ENCODE measurements around the gene BRICD5. TPM values are rescaled to one million over a fixed set of nuclear protein-coding genes. Genes with fewer than 3 reads are reported as not detected.

The BRICD5 gene
- total and polyA plus RNA-seq, 2 of the 13 experiments (the other 11 are each of a cell fraction or from before 2014, with no cell fraction given): 1.6 to 5.8 TPM

DNA sequence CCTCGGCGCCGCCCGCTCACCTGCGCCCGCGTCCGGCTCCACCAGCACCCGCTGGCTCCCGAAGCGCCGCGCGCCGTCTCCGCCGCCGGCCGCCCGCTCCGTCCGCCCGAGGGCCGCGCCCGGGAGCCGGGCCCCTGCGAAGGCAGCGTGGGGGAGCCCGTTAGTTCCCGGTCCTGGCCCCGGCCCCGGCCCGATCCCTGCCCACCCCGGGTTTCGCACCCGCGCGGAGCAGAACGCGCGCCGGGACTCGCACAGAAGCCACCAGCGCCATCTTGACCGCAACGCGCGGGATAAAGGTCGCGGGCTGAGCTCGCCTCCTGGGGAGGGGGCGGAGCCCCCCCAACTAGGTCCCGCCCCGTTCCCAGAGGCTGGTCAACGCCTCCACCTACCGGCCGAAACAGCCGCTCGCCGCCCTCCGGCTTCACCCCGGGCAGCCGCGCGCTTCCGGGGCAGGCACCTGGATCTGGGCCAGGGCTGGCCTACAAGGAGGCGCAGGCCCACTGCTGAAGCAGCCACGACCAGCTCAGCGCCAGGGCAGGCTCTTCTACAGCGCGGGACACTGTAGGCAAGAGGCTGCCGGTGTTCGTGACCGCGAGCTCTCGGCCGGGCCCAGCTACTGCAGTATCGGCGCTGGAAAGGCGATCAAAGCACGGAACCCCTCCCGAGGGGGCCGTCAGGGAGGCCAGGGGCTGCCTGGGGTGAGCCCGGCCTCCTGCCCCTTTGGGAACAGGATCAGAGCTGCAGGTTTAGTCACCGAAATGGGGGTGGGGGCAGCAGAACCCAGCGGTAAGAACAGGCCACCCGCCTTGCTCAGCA lies 40.8 kb upstream of the BRICD5 start, which contains the start of gene ECI1 (continued):
- peak; percentile 59; the same call in 1 of the 2 replicates for TF ChIP-seq MYPOP (CRISPR knock-in tag; IDR thresholded peaks at IDR 0.05)
- peak; percentile 59 for TF ChIP-seq ZBTB43 (CRISPR knock-in tag; conservative IDR thresholded peaks at IDR 0.05)
- TF ChIP-seq, protein P1, sequence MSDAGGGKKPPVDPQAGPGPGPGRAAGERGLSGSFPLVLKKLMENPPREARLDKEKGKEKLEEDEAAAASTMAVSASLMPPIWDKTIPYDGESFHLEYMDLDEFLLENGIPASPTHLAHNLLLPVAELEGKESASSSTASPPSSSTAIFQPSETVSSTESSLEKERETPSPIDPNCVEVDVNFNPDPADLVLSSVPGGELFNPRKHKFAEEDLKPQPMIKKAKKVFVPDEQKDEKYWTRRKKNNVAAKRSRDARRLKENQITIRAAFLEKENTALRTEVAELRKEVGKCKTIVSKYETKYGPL (CRISPR knock-in tag; IDR thresholded peaks at IDR 0.05): 0 out of 2 replicates have a peak, but pooled peaks have one; percentile 23
- no peak; the same call in 1 of the 2 replicates for TF ChIP-seq ZNF280D (CRISPR knock-in tag; IDR thresholded peaks at IDR 0.05)
- TF ChIP-seq HNF4G (IDR thresholded peaks at IDR 0.05; ENCODE audit: borderline replicate concordance, low read depth, low read length): peak; percentile 88
- TF ChIP-seq HNF4G (CRISPR knock-in tag; IDR thresholded peaks at IDR 0.05; ENCODE audit: borderline replicate concordance, low read depth): peak; percentile 86; the same call in 1 of the 2 replicates
- TF ChIP-seq SMYD3 (CRISPR knock-in tag; IDR thresholded peaks at IDR 0.05): peak; percentile 30; the same call in 1 of the 2 replicates
- no peak for TF ChIP-seq SMARCE1 (IDR thresholded peaks at IDR 0.05; ENCODE audit: borderline replicate concordance)
- TF ChIP-seq ZNF513 (CRISPR knock-in tag; conservative IDR thresholded peaks at IDR 0.05): no peak
- no peak for TF ChIP-seq ZNF549 (CRISPR knock-in tag; IDR thresholded peaks at IDR 0.05)
- no peak for TF ChIP-seq ONECUT2 (CRISPR knock-in tag; IDR thresholded peaks at IDR 0.05)
- no peak for TF ChIP-seq ZNF598 (CRISPR knock-in tag; IDR thresholded peaks at IDR 0.05; ENCODE audit: borderline replicate concordance)
- TF ChIP-seq SNAPC4 (CRISPR knock-in tag; IDR thresholded peaks at IDR 0.05): no peak
- peak; percentile 62; the same call in 1 of the 2 replicates for TF ChIP-seq ZC3H13 (CRISPR knock-in tag; IDR thresholded peaks at IDR 0.05)
- no peak for TF ChIP-seq PRPF4 (IDR thresholded peaks at IDR 0.05; ENCODE audit: low read depth, low read length, poor library complexity, severe bottlenecking)
